Activated naive CD8-positive, alpha-beta T cell treated with anti-CD3 and anti-CD28 coated beads, Interleukin-2, amount 50 U/mL, for 16 hours (primary cell): Measurements from ENCODE around the gene C1S.
"Not testable (repeated sequence)": the region's sequence is repeated elsewhere in the genome, so short reads cannot be mapped to it uniquely, and the experiment has no call there.

Source experiments
- DNase-seq: peaks from one replicate; pipeline ENCODE4 v3.0.0-alpha.2; 2020; ENCODE audit warnings: low read depth, low spot score

Gene C1S

DNA sequence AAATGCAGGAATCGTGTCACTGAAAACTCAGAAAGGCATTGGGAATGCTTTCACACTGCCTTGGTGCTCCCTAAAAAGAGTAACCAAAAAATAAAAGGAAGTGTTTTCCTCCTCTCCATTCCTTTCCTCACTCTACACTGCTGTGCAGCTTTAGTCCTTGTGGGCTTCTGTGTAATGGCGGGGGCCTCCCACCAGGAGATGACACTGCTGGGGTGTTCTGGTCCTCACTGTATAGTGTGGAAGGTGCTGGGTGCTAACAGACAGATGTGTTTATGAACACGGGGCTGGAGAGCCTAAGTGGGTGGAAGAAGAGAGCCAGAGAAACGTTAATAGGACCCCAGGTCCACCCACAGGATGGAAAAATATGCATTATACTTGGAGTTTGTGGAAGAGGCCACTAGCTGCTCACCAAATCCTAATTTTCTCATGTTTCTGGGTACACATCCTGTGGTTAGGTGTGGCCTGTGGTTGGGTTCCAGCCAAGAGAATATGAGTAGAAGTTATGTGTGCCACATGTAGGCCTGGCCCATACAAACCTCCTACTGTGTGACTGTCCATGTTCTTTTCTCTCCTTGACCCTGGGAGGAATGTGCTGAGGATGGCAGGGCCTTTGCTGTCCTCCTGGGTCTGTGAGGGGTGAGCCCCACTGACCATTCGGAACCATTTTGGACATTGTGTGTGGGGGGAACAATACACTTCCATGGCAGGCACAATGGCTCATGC lies 14.0 kb upstream of the C1S start:
- no peak for DNase-seq

DNA sequence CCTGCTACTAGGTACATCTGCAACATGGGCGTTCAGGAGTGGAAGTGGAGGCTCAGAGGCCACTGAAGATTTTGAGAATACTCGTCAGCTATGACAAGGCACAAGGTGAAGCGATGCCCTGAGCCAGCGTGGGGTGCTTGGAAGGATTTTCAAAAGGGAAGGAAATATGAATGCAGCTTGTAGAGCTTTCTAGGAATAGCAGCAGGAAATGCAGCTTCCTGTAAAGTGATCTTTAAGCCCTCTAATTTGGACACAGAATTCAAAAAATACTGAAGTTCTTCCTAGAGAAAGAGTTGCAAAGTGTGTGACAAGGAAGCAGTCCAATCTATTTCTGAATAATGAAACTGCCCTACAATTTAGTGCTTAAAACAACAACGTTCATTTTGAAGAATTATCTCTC lies 13.2 kb upstream of the C1S start:
- DNase-seq: no peak

DNA sequence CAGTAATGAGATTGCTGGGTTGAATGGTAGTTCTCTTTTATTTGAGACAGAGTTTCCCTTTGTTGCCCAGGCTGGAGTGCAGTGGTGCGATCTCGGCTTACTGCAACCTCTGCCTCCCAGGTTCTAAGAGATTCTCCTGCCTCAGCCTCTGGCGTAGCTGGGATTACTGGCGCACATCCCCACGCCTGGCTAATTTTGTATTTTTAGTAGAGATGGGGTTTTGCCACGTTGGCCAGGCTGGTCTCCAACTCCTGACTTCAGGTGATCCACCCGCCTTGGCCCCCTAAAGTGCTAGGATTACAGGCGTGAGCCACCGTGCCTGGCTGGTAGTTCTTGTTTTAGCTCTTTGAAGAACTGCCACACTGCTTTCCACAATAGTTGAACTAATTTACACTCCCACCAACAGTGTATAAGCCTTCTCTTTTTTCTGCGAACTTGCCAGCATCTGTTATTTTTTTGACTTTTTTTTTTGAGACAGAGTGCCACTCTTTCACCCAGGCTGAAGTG lies 11.0 kb upstream of the C1S start:
- DNase-seq: not testable (repeated sequence)

DNA sequence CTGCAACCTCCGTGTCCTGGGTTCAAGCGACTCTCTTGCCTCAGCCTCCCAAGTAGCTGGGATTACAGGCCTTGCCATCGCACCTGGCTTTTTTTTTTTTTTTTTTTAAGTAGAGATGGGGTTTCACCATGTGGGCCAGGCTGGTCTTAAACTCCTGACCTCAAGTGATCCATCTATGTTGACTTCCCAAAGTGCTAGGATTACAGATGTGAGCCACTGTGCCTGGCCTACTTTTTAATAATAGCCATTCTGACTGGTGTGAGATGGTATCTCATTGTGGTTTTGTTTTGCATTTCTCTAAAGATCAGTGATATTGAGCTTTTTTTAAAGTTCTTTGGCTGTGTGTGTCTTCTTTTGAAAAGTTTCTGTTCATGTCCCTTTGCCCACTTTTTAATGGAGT lies 10.5 kb upstream of the C1S start:
- DNase-seq: not testable (repeated sequence)

DNA sequence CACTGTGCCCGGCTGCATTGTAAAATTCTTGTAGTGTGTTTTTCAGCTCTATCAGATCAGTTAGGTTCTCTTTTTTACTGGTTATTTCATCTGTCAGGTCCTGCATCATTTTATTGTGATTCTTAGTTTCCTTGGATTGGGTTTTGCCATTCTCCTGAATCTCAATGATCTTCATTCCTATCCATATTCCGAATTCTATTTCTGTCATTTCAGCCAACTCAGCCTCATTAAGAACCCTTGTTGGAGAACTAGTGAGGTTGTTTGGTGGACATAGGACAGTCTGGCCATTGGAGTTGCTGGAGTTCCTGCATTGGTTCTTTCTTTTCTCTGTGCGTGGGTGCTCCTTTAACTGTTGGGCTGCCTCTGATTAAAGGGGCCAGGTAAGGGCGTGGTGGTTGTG lies 5.6 kb upstream of the C1S start:
- DNase-seq: no peak

DNA sequence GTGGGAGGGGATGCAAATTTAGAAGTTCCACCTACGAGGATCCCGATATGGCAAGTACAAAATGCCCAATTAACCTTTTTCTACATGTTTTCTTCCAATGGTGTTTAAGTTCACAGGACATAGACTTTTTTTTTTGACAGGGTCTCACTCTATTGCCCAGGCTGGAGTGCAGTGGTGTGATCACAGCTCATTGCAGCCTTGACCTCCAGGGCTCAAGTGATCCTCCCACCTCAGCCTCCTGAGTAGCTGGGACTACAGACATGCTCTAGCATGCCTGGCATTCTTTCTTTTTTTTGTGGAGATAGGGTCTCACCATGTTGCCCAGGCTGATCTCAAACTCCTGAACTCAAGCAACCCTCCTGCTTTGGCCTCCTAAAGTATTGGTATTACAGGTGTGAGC lies 4.8 kb upstream of the C1S start:
- DNase-seq: not testable (repeated sequence)

DNA sequence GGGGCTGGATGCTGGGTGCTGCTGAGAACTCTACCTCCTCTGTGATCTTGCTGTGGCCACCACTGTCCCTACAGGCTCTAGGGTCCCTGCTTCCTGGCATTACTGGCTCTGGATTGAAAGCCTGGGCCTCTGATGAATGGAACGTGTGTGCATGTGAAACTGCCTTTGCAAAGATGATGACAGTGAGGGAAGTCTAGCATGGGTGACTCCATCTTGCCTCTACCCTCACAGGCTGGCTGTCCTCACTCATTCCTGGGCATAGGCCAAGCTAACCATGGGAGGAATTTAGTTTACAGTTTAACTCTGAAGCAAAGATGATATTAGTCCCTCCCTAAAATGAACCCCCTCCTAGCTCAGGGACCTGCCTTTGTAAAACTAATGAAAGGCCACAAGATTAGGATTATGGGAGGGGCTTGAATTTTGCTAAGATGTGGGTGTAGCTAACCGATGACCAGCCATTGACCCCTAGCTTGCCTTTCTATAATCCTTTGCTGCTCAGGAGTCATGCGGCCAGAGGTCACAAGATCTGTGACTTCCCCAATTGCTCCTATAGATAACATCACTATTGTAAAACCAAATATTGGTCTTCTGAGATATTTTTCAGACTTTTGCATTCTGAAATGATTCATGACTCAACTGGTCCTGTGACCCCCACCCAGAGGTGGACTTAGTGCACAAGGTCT lies 2.2 kb upstream of the C1S start:
- DNase-seq: no peak

DNA sequence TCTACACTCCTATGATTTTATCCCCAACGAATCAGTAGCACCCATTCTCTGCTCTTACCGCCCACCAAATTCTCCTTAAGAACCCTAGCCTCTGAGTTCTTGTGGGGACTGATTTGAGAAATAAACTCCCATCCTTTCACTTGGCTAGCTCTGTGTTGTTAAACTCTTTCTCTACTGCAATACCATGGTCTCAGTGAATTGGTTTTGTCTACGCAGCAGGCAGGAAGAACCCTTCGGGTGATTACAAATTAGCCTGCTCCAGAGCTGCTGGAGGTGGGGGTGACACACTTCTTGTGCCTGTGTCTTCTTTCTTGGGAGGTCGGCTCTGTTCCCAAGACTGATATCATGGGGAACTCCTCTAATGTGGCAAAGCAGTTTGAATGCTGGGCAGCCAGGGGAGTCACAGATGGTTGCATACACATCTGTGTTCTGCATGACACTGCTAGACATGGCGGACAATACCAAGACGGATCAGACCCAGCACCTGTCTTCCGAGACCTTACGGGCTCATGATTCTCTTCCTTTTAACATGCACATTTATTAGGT lies 1.6 kb upstream of the C1S start:
- no peak for DNase-seq

DNA sequence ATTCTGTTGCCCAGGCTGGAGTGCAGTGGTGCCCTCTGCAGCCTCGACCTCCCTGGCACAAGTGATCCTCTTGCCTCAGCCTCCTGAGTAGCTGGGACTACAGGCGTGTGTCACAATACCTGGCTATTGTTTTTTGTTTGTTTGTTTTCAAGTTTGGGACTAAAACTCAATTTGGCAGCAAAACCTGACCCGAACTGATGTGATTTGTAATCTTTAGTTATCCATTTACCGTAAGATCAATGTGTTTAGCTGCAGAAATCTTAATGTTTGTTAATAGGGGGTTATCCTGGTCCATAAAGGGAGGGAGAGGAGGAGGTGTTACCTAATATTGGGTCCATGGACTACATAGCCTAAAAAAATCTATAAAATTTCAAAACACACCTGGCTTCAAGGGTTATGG lies 738 bp upstream of the C1S start:
- no peak for DNase-seq

DNA sequence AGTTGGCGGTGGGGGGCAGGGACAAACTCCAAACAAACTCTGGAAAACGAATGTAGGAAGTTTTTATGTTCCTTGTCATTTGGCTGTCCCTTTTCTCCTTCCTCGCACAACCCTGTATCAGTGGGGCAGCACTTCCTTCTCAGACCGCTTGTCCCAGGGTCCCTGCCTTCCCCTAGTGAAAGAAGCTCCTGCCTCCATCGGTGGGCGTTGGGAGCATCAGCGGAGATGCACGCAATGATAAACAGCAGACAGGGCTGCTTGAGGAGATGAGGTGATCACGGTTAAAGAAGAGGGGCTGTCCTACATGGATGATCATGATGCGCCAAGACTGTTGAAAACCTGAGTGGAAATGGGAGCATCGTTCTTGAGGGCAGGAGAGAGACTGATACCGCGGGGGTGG lies 620 bp downstream of the C1S start:
- DNase-seq: no peak

DNA sequence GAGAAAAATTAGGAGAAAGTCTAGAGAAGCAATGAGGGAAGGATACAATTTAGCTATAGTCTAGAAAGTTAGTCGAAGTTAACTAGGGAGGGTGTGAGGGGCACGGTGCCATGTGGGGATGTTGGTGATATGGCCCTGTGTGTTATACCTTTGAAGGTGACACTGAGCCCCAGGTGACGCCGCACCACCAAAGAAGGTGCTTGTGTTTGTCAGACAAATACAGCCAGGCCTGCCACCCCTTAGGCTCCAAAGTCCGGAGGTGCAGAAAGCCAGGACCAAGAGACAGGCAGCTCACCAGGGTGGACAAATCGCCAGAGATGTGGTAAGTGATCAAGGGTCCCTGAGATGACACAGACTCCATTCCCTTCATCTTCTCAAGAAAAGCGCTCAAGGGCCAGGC lies 1.1 kb downstream of the C1S start:
- DNase-seq: no peak

DNA sequence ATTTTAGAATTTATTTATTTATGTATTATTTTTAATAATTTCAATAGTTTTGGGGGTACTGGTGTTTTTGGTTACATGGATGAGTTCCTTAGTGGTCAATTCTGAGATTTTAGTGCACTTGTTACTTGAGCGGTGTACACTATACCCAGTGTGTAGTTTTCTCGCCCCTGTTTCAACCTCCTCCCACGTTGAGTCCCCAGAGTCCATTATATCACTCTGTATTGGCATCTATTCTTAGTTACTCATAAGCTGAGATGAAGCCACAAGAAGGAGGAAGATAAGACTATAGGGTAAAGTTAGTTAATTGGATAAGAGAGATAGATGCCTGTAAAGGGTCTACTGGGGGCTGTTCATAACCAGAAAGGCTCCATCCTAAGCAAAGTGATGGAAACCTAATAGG lies 4.0 kb downstream of the C1S start:
- DNase-seq: no peak

DNA sequence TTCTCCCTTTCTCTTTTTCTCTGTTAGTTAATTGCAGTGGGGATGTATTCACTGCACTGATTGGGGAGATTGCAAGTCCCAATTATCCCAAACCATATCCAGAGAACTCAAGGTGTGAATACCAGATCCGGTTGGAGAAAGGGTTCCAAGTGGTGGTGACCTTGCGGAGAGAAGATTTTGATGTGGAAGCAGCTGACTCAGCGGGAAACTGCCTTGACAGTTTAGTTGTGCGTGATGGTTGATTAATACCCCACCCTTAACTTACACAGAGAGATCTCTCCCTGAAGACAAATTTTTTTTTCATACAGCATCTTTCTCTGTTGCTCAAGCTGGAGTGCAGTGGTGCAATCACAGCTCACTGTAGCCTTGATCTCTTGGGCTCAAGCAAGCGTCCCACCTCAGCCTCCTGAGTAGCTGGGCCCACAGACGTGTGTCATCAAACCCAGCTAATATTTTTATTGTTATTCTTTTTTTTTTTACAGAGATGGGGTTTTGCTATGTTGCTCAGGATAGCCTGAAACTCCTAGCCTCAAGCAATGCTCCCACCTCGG lies 4.6 kb downstream of the C1S start:
- no peak for DNase-seq

DNA sequence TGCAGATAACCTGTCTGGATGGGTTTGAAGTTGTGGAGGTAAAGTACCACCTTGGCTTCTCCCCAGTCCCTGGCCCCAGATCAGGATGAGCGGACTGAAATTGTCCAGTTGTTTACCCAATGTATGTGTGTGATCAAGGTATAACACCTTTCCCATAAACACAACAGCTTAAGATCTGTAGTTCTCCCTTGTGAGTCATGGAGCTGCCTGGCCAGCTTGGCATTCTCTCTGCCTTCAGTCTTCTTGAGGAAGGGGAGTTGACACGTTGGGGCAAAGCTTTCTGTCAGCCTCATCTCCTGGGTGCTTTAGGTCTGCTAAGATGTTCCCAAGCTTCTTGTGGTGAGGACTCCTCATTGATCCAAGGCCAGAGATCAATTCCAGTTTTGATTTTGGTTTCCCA lies 6.1 kb downstream of the C1S start:
- no peak for DNase-seq

DNA sequence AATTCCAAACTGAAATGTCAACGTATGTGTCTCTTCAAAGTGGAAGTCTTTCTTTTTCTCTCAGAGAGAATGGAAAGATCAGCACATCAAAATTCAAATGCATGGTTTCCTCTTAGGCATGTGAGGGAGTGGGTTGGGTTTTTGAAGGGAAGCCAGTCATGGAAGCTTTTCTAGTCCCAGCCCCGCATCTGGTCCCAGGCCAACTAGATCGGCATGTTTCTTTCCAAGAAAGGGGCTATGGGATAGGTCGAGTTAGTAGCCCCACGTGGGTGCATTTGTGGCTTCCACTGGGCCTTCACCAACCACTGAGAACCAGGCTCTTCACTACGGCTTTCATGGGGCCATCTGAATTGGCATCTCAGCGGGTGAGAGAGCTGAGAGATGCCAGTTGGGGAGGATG lies 6.6 kb downstream of the C1S start:
- no peak for DNase-seq

DNA sequence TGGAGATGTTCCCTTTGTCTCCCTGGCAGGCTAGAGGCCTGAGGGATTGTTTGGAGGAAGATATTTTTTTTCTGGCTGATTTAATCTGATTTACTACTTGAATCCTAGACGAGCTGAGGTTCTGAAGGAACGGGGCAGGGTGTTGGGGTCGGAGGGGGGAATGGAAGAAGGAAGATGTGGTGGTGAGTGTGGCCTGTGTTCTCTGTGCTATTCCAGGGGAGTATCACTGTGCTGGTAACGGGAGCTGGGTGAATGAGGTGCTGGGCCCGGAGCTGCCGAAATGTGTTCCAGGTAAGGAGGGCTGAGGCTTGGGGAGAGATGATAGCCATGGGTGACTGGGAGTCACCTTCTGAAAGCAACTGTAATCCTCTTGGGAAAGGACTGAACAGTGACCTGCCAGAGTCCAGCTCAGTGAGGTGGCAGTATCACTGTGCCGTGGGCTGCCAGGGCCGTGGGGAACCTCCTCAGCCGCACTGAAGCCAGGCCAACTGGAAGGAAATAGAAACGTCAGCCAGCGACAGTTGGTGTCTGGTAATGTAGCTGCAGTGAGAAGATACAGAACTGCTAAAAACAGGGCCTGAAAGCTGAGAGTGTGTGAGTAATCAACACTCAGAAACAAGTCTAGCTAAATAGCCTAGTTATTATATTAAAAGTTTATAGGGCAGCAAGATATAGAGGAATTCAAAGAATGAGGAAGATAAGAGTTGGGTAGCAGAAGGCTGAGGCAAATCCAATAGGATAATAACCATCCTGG lies 7.9 kb downstream of the C1S start:
- DNase-seq: no peak

DNA sequence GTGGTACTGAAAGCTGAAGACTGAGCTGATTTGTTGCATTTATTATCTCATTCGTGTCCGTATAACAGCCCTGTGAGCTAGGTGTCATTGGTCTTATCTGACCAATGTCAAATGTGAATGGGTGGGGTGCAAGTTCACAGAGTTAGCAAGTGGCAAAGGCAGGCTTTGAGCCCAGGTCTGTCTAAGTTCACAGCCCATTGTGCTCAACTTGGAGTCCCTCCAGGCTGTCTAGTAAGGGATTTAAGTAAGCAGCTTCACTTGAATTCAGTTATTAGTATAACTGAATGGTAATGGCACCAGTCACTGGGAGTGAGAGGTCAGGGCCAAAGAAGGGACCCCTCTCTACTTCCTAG lies 8.5 kb downstream of the C1S start:
- no peak for DNase-seq

DNA sequence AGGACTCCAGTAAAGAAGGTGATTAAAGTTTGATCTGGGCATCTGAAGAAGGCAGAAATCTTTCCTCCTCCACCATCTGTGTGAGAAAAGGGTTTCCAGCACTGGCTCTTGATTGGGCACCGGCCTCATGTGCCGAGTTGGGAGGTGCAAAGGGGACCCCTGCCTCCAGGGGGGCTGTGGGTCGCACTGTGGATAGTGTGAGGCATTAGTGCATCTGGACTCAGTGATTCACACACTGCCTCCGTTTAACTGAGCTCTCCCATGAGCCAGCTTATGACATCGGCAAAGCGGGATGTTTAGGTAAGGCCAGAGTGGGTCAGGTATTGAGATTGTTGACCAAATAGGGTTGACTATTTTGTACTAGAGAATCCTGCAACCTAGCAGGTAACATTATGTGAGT lies 8.9 kb downstream of the C1S start:
- DNase-seq: no peak

DNA sequence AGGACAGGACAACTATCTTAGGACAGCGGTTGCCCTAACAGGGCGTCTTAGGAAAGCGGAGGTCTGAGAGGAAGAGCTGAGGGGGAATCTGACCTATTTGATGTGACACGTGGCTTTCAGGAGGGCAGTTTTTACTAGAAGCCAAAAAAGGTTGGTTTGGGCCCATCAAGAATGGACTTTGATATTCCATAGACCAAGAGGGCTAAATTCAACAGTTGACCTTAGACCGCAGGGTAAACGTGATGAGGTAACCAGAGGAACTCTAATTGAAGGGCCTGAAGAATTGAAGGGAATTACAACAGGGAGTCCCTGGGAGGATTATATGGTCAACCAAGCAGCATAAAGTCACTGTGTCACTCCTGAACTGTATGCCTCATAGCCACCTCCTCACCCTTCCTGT lies 11.5 kb downstream of the C1S start:
- DNase-seq: no peak

DNA sequence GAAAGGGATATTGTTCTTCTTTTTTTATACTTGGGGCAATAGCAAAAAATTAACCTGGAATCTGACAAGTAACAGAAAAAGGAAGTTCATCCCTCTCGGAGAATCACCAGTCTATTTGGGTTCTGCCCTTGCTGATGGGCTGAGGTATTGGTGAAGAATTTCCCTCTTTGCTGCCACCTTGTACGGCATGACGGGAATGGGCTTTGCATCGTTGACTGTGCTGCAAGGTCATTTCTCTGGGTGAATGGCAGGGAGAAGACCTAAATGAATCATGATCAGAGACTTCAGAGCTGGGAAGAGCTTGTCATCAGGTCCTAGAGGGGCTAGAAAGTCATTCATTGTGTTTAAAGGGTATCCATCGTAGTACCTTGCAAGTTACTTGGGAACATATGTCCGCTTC lies 12.0 kb downstream of the C1S start:
- no peak for DNase-seq

DNA sequence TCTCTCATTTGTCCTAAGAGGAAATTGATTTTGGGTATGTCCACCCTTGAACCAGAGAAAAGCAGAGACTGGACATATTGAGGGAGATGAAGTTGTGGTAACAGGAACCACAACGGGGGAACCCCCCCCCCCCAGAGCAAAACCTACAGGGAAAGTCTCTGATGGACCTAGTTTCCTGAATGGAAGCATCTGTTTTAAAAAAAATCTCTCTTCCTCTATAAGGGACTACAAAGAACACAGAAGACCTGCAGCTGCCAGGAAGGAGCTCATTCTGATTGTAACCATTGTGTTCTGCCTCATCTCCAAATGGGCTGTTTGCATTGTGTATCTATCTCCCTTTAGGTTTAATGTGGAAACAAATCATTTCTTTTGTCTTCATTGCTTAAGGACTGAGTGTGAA lies 13.4 kb downstream of the C1S start:
- no peak for DNase-seq

DNA sequence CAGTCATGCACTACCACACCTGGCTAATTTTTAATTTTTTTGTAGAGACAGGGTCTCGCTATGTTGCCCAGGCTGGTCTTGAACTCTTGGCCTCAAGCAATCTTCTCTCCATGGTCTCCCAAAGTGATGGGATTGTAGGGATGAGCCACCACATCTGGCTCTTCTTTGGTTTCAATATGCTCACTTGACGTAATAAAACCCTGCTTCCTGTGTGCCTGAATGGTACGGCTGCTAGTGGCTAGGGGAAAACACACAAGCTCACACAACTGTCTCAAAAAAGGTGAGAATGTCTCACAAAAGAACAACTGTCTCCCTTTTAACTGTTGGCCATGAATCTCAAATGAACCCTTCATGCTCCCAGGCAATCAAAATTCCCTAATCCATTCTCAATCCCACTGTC lies 15.0 kb downstream of the C1S start:
- no peak for DNase-seq
